GM23338 (cell line): ENCODE measurements around the gene PPP1R16B. TPM values are rescaled to one million over a fixed set of nuclear protein-coding genes. Genes with fewer than 3 reads are reported as not detected.

Experiments
- ATAC-seq: fragments of 200-7000 bp; cut with Tn5 transposase; 3 replicates; pipeline ENCODE4 v1.9.1; 2020
- DNase-seq: peaks from one replicate; pipeline ENCODE4 v3.0.0-alpha.2; 2015; ENCODE audit warnings: low spot score
- H2AFZ ChIP-seq: fragments of 200-600 bp; sonication (generic); 2 replicates; pipeline ENCODE4 v1.8.0; 2016; ENCODE audit warnings: antibody characterized with exemption, mild to moderate bottlenecking, moderate library complexity
- H3F3A ChIP-seq: fragments of 200-600 bp; sonication (generic); replicated peaks from 2 replicates; pipeline ENCODE4 v1.8.0; 2017; ENCODE audit warnings: antibody characterized with exemption, mixed run types, low read depth
- H3K27ac ChIP-seq: fragments of 200-600 bp; sonication (generic); 2 replicates; pipeline ENCODE4 v1.6.1; 2016; ENCODE audit warnings: low read depth
- H3K27me3 ChIP-seq: fragments of 200-600 bp; sonication (generic); 2 replicates; pipeline ENCODE4 v1.8.0; 2016; ENCODE audit warnings: mild to moderate bottlenecking, mixed run types, moderate library complexity; ENCODE audit not compliant: insufficient read depth
- H3K36me3 ChIP-seq: fragments of 200-600 bp; sonication (generic); 2 replicates; pipeline ENCODE4 v1.8.0; 2016; ENCODE audit warnings: mild to moderate bottlenecking; ENCODE audit not compliant: insufficient read depth
- H3K4me1 ChIP-seq: fragments of 200-600 bp; sonication (generic); 2 replicates; pipeline ENCODE4 v1.8.0; 2016; ENCODE audit warnings: mild to moderate bottlenecking, moderate library complexity; ENCODE audit not compliant: insufficient read depth
- H3K4me2 ChIP-seq: fragments of 200-600 bp; sonication (generic); 2 replicates; pipeline ENCODE4 v1.7.1; 2017; ENCODE audit warnings: mixed run types
- H3K4me3 ChIP-seq: fragments of 200-600 bp; sonication (generic); 2 replicates; pipeline ENCODE4 v1.6.1; 2016; ENCODE audit warnings: mixed run types
- H3K79me2 ChIP-seq: fragments of 200-600 bp; sonication (generic); replicated peaks from 2 replicates; pipeline ENCODE4 v1.8.0; 2017; ENCODE audit warnings: mild to moderate bottlenecking; ENCODE audit not compliant: insufficient read depth
- H3K9me2 ChIP-seq: fragments of 200-600 bp; sonication (generic); 2 replicates; pipeline ENCODE4 v1.8.0; 2017; ENCODE audit not compliant: insufficient read depth
- H4K20me1 ChIP-seq: fragments of 200-600 bp; sonication (generic); replicated peaks from 2 replicates; pipeline ENCODE4 v1.8.0; 2017; ENCODE audit warnings: mild to moderate bottlenecking; ENCODE audit not compliant: insufficient read depth
- H3K27ac Mint-ChIP-seq: 2 replicates; pipeline ENCODE4 v1.8.0; 2020; ENCODE audit warnings: inconsistent platforms, mild to moderate bottlenecking, moderate library complexity, mixed read lengths
- H3K27me3 Mint-ChIP-seq: 3 replicates; pipeline ENCODE4 v1.8.0; 2022; ENCODE audit warnings: low read depth, mild to moderate bottlenecking, moderate library complexity, mixed read lengths, inconsistent platforms; ENCODE audit not compliant: insufficient read depth, poor library complexity
- H3K36me3 Mint-ChIP-seq: 3 replicates; pipeline ENCODE4 v1.8.0; 2021; ENCODE audit warnings: low read depth, mild to moderate bottlenecking, inconsistent platforms, moderate library complexity, mixed read lengths
- H3K4me1 Mint-ChIP-seq: 3 replicates; pipeline ENCODE4 v1.8.0; 2020; ENCODE audit warnings: mild to moderate bottlenecking, inconsistent platforms, mixed read lengths
- H3K4me3 Mint-ChIP-seq: 3 replicates; pipeline ENCODE4 v1.8.0; 2021; ENCODE audit warnings: moderate library complexity, mild to moderate bottlenecking, inconsistent platforms, mixed read lengths
- H3K9me3 Mint-ChIP-seq: 3 replicates; pipeline ENCODE4 v1.8.0; 2020; ENCODE audit warnings: moderate library complexity, mild to moderate bottlenecking, inconsistent platforms, mixed read lengths
- CREB1 ChIP-seq: fragments of 250-450 bp; sonication (Bioruptor Pico); IDR thresholded peaks from 2 replicates; pipeline ENCODE4 v1.5.0; 2020; ENCODE audit warnings: low read depth, mild to moderate bottlenecking, moderate library complexity
- EZH2 ChIP-seq: fragments of 200-600 bp; sonication (generic); IDR thresholded peaks from one replicate; pipeline ENCODE4 v1.8.0; 2017; ENCODE audit warnings: antibody characterized with exemption, mild to moderate bottlenecking, low read depth; ENCODE audit not compliant: unreplicated experiment
- EZH2phosphoT487 ChIP-seq: fragments of 200-600 bp; sonication (generic); IDR thresholded peaks from one replicate; pipeline ENCODE4 v1.8.1; 2018; ENCODE audit warnings: antibody characterized with exemption; ENCODE audit not compliant: unreplicated experiment
- JUNB ChIP-seq: IDR thresholded peaks from one replicate; pipeline ENCODE4 v1.6.1; 2016; ENCODE audit warnings: antibody characterized with exemption; ENCODE audit not compliant: unreplicated experiment
- NANOG ChIP-seq: IDR thresholded peaks from 2 replicates; pipeline ENCODE4 v1.6.1; 2016; ENCODE audit warnings: antibody characterized with exemption, borderline replicate concordance
- POLR2AphosphoS5 ChIP-seq: IDR thresholded peaks from 2 replicates; pipeline ENCODE4 v1.6.1; 2016; ENCODE audit warnings: antibody characterized with exemption, low read depth
- STAT1 ChIP-seq: IDR thresholded peaks from one replicate; pipeline ENCODE4 v1.6.1; 2016; ENCODE audit warnings: antibody characterized with exemption; ENCODE audit not compliant: unreplicated experiment
- ZNF114 ChIP-seq: fragments of 250-450 bp; sonication (Bioruptor Pico); IDR thresholded peaks from 2 replicates; pipeline ENCODE4 v1.5.0; 2020; ENCODE audit warnings: mild to moderate bottlenecking, moderate library complexity
- ZNF331 ChIP-seq: fragments of 250-450 bp; sonication (Bioruptor Pico); IDR thresholded peaks from 2 replicates; pipeline ENCODE4 v1.5.0; 2020; ENCODE audit warnings: low read depth, mild to moderate bottlenecking, moderate library complexity
- polyA plus RNA-seq: library from polyadenylated mRNA; unstranded; fragments of >200 nt; fragmentation: Nextera tagmentation; extraction: Ambion mirVana; gene quantifications from 2 replicates; pipeline ENCODE4 v1.2.1, GENCODE V29; 2016
- total RNA-seq: library from RNA; depleted of rRNA; stranded (reverse); fragments of >200 nt; shearing (Covaris generic); gene quantifications from 2 replicates; pipeline ENCODE4 v1.2.3, GENCODE V29; 2014
- TF ChIP-seq, protein P1 (sequence below), 2 experiments: fragments of 200-600 bp in 1 of 2; sonication (generic) in 1 of 2; conservative IDR thresholded peaks; 2 replicates each; pipeline versions ENCODE4 v1.5.1 to v1.6.1; 2016 to 2017; ENCODE audit warnings: antibody characterized with exemption in 2 of 2, low read depth in 2 of 2, mild to moderate bottlenecking in 2 of 2, moderate library complexity in 1 of 2
- TF ChIP-seq, protein P2 (sequence below): IDR thresholded peaks from one replicate; pipeline ENCODE4 v1.6.1; 2018; ENCODE audit warnings: antibody characterized with exemption; ENCODE audit not compliant: unreplicated experiment
- TF ChIP-seq, protein P3 (sequence below): IDR thresholded peaks from 2 replicates; pipeline ENCODE4 v1.6.1; 2016; ENCODE audit warnings: antibody characterized with exemption
- TF ChIP-seq, protein P4 (sequence below): fragments of 250-450 bp; sonication (Bioruptor Pico); IDR thresholded peaks from 2 replicates; pipeline ENCODE4 v1.5.0; 2020; ENCODE audit warnings: mild to moderate bottlenecking, moderate library complexity

PPP1R16B gene
- total and polyA plus RNA-seq, 2 experiments from 2014 or later = 1.6 to 11.5 TPM

DNA sequence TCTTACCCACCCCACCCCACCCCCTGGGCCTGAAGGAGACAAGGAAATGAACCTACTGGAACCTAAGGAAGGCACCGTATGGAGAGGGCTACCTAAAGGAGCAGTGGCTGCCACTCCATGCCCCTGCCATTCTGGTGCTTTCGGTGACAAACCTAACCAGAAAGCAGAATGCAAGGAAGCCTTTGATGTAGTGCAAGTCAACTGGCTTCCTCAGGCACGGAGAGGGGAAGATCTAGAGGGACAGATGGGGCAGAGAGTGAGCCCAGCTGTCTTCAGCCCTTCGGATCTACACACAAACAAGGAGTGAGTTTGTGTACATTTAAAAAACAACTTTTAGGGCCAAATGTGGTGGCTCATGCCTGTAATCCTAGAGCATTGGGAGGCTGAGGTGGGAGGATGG lies 39.5 kb downstream of the PPP1R16B start:
- H3K27me3 Mint-ChIP-seq = no peaks in the 10 kb centered on the region
- Histone ChIP-seq H3F3A (no peaks in the 10 kb centered on the region), H2AFZ (no peak overlapping the region), H3K36me3 (no peaks in the 10 kb centered on the region), H3K79me2 (no peaks in the 10 kb centered on the region), H3K4me2 (no peak overlapping the region), H3K27me3 (no peaks in the 10 kb centered on the region), H3K4me1 (peaks cover 10% of the 10 kb centered on the region), H3K4me3 (no peak overlapping the region), H3K9me2 (no peaks in the 10 kb centered on the region), H4K20me1 (no peaks in the 10 kb centered on the region), H3K27ac (no peak overlapping the region)
- H3K4me1 Mint-ChIP-seq = peaks cover 24% of the 10 kb centered on the region
- no peaks in the 10 kb centered on the region for H3K9me3 Mint-ChIP-seq
- TF ChIP-seq JUNB (no peak), POLR2AphosphoS5 (no peak), EZH2 (no peak), CREB1 (no peak), NANOG (no peak), STAT1 (no peak), ZNF331 (CRISPR knock-in tag) (no peak), ZNF114 (CRISPR knock-in tag) (no peak), EZH2phosphoT487 (no peak)
- TF ChIP-seq, protein P1, sequence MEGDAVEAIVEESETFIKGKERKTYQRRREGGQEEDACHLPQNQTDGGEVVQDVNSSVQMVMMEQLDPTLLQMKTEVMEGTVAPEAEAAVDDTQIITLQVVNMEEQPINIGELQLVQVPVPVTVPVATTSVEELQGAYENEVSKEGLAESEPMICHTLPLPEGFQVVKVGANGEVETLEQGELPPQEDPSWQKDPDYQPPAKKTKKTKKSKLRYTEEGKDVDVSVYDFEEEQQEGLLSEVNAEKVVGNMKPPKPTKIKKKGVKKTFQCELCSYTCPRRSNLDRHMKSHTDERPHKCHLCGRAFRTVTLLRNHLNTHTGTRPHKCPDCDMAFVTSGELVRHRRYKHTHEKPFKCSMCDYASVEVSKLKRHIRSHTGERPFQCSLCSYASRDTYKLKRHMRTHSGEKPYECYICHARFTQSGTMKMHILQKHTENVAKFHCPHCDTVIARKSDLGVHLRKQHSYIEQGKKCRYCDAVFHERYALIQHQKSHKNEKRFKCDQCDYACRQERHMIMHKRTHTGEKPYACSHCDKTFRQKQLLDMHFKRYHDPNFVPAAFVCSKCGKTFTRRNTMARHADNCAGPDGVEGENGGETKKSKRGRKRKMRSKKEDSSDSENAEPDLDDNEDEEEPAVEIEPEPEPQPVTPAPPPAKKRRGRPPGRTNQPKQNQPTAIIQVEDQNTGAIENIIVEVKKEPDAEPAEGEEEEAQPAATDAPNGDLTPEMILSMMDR (conservative IDR thresholded peaks at IDR 0.05; ENCODE audit: low read depth in 2 of 2) = no peak
- TF ChIP-seq, protein P2, sequence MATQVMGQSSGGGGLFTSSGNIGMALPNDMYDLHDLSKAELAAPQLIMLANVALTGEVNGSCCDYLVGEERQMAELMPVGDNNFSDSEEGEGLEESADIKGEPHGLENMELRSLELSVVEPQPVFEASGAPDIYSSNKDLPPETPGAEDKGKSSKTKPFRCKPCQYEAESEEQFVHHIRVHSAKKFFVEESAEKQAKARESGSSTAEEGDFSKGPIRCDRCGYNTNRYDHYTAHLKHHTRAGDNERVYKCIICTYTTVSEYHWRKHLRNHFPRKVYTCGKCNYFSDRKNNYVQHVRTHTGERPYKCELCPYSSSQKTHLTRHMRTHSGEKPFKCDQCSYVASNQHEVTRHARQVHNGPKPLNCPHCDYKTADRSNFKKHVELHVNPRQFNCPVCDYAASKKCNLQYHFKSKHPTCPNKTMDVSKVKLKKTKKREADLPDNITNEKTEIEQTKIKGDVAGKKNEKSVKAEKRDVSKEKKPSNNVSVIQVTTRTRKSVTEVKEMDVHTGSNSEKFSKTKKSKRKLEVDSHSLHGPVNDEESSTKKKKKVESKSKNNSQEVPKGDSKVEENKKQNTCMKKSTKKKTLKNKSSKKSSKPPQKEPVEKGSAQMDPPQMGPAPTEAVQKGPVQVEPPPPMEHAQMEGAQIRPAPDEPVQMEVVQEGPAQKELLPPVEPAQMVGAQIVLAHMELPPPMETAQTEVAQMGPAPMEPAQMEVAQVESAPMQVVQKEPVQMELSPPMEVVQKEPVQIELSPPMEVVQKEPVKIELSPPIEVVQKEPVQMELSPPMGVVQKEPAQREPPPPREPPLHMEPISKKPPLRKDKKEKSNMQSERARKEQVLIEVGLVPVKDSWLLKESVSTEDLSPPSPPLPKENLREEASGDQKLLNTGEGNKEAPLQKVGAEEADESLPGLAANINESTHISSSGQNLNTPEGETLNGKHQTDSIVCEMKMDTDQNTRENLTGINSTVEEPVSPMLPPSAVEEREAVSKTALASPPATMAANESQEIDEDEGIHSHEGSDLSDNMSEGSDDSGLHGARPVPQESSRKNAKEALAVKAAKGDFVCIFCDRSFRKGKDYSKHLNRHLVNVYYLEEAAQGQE = no peak
- TF ChIP-seq, protein P3, sequence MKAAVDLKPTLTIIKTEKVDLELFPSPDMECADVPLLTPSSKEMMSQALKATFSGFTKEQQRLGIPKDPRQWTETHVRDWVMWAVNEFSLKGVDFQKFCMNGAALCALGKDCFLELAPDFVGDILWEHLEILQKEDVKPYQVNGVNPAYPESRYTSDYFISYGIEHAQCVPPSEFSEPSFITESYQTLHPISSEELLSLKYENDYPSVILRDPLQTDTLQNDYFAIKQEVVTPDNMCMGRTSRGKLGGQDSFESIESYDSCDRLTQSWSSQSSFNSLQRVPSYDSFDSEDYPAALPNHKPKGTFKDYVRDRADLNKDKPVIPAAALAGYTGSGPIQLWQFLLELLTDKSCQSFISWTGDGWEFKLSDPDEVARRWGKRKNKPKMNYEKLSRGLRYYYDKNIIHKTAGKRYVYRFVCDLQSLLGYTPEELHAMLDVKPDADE = no peak
- TF ChIP-seq, protein P4, sequence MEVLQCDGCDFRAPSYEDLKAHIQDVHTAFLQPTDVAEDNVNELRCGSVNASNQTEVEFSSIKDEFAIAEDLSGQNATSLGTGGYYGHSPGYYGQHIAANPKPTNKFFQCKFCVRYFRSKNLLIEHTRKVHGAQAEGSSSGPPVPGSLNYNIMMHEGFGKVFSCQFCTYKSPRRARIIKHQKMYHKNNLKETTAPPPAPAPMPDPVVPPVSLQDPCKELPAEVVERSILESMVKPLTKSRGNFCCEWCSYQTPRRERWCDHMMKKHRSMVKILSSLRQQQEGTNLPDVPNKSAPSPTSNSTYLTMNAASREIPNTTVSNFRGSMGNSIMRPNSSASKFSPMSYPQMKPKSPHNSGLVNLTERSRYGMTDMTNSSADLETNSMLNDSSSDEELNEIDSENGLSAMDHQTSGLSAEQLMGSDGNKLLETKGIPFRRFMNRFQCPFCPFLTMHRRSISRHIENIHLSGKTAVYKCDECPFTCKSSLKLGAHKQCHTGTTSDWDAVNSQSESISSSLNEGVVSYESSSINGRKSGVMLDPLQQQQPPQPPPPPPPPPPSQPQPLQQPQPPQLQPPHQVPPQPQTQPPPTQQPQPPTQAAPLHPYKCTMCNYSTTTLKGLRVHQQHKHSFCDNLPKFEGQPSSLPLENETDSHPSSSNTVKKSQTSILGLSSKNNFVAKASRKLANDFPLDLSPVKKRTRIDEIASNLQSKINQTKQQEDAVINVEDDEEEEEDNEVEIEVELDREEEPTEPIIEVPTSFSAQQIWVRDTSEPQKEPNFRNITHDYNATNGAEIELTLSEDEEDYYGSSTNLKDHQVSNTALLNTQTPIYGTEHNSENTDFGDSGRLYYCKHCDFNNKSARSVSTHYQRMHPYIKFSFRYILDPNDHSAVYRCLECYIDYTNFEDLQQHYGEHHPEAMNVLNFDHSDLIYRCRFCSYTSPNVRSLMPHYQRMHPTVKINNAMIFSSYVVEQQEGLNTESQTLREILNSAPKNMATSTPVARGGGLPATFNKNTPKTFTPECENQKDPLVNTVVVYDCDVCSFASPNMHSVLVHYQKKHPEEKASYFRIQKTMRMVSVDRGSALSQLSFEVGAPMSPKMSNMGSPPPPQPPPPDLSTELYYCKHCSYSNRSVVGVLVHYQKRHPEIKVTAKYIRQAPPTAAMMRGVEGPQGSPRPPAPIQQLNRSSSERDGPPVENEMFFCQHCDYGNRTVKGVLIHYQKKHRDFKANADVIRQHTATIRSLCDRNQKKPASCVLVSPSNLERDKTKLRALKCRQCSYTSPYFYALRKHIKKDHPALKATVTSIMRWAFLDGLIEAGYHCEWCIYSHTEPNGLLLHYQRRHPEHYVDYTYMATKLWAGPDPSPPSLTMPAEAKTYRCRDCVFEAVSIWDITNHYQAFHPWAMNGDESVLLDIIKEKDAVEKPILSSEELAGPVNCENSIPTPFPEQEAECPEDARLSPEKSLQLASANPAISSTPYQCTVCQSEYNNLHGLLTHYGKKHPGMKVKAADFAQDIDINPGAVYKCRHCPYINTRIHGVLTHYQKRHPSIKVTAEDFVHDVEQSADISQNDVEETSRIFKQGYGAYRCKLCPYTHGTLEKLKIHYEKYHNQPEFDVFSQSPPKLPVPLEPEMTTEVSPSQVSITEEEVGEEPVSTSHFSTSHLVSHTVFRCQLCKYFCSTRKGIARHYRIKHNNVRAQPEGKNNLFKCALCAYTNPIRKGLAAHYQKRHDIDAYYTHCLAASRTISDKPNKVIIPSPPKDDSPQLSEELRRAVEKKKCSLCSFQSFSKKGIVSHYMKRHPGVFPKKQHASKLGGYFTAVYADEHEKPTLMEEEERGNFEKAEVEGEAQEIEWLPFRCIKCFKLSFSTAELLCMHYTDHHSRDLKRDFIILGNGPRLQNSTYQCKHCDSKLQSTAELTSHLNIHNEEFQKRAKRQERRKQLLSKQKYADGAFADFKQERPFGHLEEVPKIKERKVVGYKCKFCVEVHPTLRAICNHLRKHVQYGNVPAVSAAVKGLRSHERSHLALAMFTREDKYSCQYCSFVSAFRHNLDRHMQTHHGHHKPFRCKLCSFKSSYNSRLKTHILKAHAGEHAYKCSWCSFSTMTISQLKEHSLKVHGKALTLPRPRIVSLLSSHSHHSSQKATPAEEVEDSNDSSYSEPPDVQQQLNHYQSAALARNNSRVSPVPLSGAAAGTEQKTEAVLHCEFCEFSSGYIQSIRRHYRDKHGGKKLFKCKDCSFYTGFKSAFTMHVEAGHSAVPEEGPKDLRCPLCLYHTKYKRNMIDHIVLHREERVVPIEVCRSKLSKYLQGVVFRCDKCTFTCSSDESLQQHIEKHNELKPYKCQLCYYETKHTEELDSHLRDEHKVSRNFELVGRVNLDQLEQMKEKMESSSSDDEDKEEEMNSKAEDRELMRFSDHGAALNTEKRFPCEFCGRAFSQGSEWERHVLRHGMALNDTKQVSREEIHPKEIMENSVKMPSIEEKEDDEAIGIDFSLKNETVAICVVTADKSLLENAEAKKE (CRISPR knock-in tag) = no peak
- no peaks in the 10 kb centered on the region for H3K36me3 Mint-ChIP-seq
- no peak overlapping the region for H3K27ac Mint-ChIP-seq
- H3K4me3 Mint-ChIP-seq = no peak overlapping the region
- ATAC-seq (no peak), DNase-seq (no peak)
